ENCODE results near the gene PDE11A.
A peak's percentile ranks its signal among the peaks of the same experiment; 100 is the strongest.

PDE11A gene

DNA sequence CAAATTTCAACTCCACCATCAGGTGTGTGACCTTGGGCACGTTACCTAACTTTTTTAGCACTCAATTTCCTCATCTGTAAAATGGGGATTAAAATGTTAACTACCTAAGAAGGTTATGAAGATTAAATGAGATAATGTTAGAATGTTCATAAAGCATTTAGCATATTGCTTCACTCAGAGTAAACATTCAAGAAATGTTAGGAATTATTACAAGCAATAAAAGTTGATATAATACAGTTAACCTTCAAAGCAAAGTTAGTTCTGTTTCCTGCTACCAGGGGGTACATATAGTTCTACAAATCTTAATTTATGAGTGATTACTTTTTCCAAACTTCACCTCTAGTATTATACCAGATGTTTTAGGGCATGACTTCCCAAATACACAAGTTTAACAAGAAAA is 254.2 kb downstream of the PDE11A start:
- no peak for DNase-seq (ENCODE audit: low read depth, low spot score)

- DNase-seq (ENCODE audit: low read depth, low spot score), result no peak
Measured at GRCh38 chr2:177817300-177817699, 255.3 kb downstream of the PDE11A start.

DNA sequence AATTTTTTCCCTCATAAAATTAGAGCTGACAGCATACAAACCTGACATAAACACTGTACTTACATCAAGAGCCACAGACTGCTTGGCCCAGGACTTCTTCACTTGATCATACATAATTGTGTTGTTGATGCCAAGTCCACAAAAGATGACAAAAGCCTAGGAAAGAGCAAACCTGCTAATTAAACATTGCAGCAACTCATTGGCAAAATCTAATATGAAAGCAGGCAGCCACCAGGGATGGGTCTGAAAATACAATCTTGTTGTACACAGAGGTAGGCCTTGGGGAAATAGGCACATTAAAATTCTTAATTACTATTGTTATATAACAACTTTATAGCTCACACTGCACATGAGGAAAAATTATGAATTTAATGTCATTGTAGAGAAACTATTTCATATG is 255.8 kb downstream of the PDE11A start:
- no peak for DNase-seq (ENCODE audit: low read depth, low spot score)

DNA sequence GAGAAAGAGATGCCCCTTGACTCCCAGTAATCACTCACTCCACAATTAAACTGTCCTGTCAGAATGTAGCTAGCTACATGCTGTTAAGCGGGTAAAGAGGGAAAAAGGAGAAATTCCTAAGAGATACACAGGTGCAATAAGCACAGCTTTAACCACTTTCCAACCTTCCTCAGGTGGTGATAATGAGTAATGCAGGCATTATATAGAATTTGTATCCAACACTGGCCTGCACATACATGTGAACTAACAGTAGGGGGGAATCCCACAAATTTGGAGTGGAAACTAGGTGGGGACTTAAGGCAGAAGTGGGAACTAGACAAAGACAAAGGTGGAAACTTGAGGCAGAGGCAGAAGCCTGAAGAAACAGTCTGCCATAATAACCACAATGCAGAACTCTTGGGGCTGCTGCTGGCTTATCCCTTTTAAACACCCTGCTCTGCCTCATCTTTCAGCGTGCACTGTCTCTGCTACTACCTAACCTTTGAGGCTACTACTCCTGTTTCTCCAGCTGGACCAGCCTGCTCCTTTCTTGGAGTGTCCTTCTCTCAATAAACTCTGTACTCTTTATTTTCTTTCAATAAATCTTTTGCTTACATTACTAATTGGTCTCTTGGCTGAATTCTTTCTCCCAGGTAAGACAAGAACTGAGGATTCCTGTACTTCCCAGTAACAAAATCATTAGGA is 259.7 kb downstream of the PDE11A start:
- DNase-seq (ENCODE audit: low read depth, low spot score), result no peak

DNA sequence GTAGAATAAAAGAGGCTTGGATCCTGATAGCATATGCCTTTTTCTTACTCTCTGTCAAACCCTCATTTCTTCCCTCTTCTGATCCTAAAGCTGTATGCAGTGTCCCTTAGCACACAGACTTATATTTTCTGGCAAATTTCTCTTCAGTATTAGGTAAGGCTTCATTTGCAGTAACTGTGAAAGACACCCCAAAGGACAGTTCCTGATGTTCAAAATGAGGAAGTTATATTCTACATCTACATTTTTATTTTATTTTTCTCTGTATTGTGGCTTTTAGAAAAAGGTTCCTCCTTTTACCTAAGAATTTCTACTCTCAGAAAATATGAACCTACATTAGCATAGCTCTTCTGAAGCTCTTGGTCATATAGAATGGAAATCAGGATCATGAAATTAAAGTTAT is 261.7 kb downstream of the PDE11A start:
- DNase-seq (ENCODE audit: low read depth, low spot score), result no peak

DNA sequence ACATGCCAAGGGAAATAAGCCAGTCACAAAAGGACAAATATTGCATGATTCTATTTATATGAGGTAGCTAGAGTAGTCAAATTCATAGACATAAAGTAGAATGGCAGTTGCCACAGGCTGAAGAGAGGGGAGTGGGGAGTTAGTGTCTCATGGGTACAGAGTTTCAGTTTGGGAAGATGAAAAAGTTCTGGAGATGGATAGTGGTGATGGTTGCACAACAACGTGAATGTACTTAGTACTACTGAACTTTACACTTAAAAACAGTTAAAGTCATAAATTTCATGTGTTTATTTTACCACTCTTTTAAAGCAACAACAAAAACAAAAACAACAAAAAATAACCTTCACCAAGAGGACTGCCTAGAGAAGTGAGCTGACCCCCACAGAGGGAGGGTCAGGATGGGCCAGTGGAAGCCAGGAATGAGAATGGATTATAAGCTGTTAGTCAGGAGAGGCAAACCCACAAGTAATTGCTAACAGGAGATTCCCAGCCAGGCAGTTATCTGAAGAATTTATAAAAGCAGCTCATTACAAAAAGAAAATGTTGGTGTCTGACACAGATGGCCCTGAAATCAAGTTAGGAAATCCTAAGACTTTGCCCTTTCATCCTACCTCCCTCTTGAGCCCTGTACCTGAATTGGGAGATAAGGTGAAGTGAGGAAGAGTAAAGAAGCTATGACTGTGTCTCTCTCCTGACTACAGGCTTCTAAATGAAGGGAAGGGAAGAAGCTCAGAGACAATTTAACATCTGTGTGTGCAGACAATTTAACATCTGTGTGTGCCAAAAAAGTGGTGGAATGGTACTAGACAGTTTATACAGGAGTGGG is 263.4 kb downstream of the PDE11A start:
- peak; percentile 44 for DNase-seq (ENCODE audit: low read depth, low spot score)

- peak; percentile 77 for DNase-seq (ENCODE audit: low read depth, low spot score)
Measured at GRCh38 chr2:177806025-177806424, 266.6 kb downstream of the PDE11A start.

DNA sequence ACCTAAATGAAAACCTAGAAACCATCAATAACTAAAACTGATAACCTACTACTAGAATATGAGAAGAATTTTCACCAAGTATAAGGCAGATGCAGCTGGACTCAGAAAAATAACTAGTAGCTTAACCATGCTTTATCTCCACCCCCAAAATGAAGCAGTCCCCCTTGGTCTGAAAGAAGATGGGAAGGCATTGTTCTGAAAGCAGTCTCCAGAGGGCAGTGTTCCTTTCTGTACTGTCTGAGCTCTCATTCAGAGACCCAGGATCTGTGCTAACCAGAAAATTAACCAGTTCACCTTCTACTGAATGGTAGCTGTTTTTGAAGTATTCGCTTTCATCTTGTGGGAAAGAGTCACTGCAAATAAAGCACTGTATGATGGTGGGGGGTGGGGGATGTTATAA is 273.0 kb downstream of the PDE11A start:
- peak; percentile 53 for DNase-seq (ENCODE audit: low read depth, low spot score)

DNA sequence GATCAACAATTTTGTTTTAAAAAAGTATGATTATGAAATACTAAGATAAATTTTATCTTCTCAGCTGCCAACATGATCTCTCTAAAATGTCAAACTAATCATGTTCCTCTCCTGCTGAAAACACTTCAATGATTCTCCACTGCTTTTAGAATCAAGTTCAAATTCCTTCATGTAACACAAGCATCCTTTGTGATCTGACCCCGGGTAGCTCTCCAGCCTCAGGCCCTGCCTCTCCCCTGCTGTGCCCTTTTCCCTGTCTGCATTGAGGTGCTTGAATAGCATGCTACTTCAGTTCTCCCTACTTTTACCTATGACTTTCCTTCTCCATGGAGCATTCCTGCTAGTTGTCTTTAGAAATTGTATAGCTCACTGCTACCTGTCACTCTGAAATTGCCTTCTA is 274.8 kb downstream of the PDE11A start:
- DNase-seq (ENCODE audit: low read depth, low spot score), result no peak

- no peak for DNase-seq (ENCODE audit: low read depth, low spot score)
Measured at GRCh38 chr2:177796654-177797415, 275.7 kb downstream of the PDE11A start.

- no peak for DNase-seq (ENCODE audit: low read depth, low spot score)
Measured at GRCh38 chr2:177796011-177796410, 276.6 kb downstream of the PDE11A start.

DNA sequence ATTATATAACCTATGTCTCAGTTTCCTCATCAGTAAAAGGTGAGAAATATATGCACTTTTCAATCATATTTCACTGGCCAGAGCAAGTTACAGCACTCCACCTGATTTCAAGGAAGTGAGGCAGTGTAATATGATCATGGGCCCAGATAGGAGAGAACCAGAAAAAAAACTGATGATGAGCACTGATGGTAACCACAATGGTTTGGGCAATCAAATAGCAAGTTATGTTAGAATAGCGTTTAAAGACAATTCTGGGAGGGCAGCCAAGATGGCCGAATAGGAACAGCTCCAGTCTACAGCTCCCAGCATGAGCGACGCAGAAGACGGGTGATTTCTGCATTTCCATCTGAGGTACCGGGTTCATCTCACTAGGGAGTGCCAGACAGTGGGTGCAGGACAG is 287.4 kb downstream of the PDE11A start:
- peak; percentile 50 for DNase-seq (ENCODE audit: low read depth, low spot score)

DNA sequence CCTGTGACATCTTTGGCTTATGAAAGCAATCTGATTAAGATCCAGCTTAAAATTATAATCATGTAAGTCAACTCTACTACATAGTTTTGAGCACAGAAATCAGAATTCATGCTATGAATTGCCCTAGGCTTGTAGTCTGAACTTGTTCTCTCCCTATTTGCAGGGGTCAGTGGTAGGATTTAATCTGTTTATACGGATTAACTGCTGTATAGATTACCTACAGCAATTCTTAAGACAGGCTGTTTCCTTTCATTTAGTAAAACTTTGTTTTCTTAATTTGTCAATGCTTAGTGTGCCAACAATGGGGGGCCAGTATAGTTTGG is 287.9 kb downstream of the PDE11A start:
- no peak for DNase-seq (ENCODE audit: low read depth, low spot score)

DNA sequence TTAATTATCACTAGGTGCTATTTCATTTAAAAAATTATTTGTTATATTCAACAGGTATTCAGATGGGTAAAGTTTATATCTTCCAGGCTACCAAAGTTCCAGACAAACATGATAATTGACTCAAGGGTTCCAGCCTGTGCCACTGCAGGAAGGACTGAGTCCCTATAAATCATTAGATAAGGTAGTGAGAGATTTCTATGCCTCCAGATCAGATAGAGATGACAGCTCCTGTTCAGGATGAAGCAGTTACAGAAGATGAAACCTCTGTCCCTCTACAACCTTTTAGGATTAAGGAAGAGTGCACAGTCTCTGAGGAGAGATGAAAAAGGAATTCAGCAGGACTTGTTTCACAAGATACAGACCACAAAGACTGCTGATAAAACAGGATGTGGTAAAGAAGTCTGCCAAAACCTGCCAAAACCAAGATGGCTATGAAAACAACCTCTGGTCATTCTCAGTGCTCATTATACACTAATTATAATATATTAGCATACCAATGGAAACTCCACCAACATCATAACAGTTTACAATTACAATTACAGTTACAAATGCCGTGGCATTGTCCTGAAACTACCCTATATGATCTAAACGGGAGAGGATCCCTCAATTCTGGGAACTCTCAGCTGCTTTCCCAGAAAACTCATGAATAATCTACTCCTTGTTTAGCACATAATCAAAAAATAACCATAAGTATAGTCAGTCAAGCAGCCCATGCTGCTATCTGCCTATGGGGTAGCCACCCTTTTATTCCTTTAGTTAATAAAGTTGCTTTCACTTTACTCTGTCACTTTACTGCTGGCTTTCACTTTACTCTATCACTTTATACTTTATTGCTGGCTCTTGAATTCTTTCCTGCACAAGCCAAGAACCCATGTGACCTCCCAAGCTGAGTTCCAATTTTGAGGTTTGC is 288.5 kb downstream of the PDE11A start:
- DNase-seq (ENCODE audit: low read depth, low spot score), result peak; percentile 91

DNA sequence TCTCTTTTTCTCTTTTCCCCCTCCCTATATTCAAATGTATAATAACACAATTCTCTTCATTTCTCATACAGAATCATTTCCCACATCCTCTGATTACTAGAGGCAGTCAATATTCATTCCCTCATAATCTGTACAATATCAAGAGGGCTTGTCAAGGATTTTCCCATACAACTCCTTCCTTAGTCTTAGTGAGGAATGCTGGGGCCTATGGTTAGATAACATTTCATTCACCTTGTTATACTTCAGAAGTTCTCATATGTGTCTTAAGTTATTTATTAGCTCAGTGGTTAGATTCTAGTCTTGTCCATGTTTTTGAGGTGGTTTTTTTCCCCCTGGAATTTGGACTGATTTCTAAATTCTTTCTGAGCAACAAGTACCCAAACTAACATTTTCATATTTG is 289.5 kb downstream of the PDE11A start:
- no peak for DNase-seq (ENCODE audit: low read depth, low spot score)

GRCh38 chr2:177782613-177783012 is 290.0 kb downstream of the PDE11A start:
- no peak for DNase-seq (ENCODE audit: low read depth, low spot score)

- no peak for DNase-seq (ENCODE audit: low read depth, low spot score)
Measured at GRCh38 chr2:177778472-177778871, 294.1 kb downstream of the PDE11A start.

GRCh38 chr2:177772529-177772928 is 300.0 kb downstream of the PDE11A start:
- peak; percentile 54 for DNase-seq (ENCODE audit: low read depth, low spot score)

DNA sequence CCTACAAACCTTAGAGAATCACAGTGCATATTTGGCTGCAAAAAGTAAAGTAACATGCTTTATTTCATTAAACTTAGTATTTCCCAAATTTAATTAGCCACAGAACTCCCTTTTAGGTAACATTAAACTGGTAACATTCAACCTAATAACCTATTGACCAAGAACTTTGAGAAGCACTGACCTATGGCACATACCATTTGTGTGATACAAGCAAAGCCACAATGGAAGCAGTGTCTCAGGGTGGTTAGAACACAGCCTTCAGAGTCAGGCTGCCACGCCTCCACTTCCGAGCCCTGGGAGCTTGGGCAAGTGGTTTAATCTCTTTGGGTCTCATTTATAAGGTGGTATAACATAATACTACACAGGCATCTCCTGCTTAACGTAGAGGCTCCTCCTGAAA is 301.4 kb downstream of the PDE11A start:
- DNase-seq (ENCODE audit: low read depth, low spot score), result peak; percentile 13

DNA sequence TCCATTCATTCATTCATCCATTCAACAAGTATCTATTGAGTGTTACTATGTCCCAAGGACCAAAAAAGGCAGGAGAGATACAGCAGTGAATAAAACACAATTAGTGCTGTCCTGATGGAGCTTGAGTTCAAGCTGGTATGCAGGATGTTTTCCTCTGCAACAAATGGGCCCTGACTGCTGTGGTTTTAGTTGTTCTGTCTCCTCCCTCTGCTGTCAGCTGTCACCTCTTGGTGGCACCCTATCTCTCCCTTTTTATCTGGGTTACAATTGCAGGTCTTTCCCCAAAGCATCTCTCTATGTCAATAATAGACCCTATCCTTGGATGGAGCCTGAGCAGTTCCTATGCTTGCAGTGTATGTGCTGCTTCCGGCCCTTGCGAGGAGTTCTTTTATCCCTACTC is 304.8 kb downstream of the PDE11A start:
- DNase-seq (ENCODE audit: low read depth, low spot score), result no peak

- no peak for DNase-seq (ENCODE audit: low read depth, low spot score)
Measured at GRCh38 chr2:177765698-177766097, 306.9 kb downstream of the PDE11A start.

Data from astrocyte of the hippocampus (primary cell).